HCT116 (cell line): ENCODE measurements around the gene IRF2. TPM values are rescaled to one million over a fixed set of nuclear protein-coding genes. Genes with fewer than 3 reads are reported as not detected.

ENCODE experiments used
- ATAC-seq: fragments of 200-7000 bp; cut with Tn5 transposase; 2 replicates; pipeline ENCODE4 v1.9.1; 2020; ENCODE audit warnings: mild to moderate bottlenecking, moderate library complexity
- BruUV-seq: library from RNA; stranded (reverse); fragments of 400-500 nt; replicated peaks from 2 replicates; lab custom pipeline; 2021; lab: Mats Ljungman, UMichigan
- CTCF ChIA-PET: fragments of 300-600 bp; sonication (Branson Sonifier 250); formaldehyde crosslinking; loops from one replicate; lab custom pipeline; 2021; ENCODE audit warnings: antibody characterized with exemption; lab: Charles Lee
- POLR2A ChIA-PET: fragments of 300-600, 350-600 bp; sonication (Branson Sonifier 250); formaldehyde crosslinking; loops from one replicate; lab custom pipeline; 2021; ENCODE audit warnings: antibody characterized with exemption; lab: Charles Lee
- RAD21 ChIA-PET, 2 experiments: fragments of 300-600 bp; sonication (Branson Sonifier 250); formaldehyde crosslinking; loops; one replicate each; lab custom pipeline; 2023; ENCODE audit warnings: low total read pairs in 2 of 2; ENCODE audit not compliant: uncharacterized antibody in 2 of 2, unreplicated experiment in 2 of 2, low non-redundant PET in 1 of 2; lab: Charles Lee
- DNase-seq: peaks from one replicate; pipeline ENCODE4 v3.0.0-alpha.2; 2010; ENCODE audit warnings: low read depth, low spot score
- H2AFZ ChIP-seq: fragments of 200-600 bp; shearing (Covaris generic), sonication (generic); 2 replicates; pipeline ENCODE4 v1.6.1; 2017; ENCODE audit warnings: low read depth, mixed run types, mixed read lengths, antibody characterized with exemption, low read length; ENCODE audit not compliant: poor library complexity, severe bottlenecking
- H3K27ac ChIP-seq: 2 replicates; pipeline ENCODE4 v1.5.1; 2012; ENCODE audit warnings: low read depth, low read length
- H3K27me3 ChIP-seq: fragments of 200-600 bp; sonication (generic); 2 replicates; pipeline ENCODE4 v1.6.1; 2016; ENCODE audit warnings: mixed run types, low read length, mixed read lengths; ENCODE audit not compliant: insufficient read depth
- H3K36me3 ChIP-seq, 2 experiments: fragments of 200-500 bp in 1 of 2; fragments of 200-600 bp in 1 of 2; sonication (Bioruptor generic) in 1 of 2; sonication (generic) in 1 of 2; 2 replicates each; pipeline versions ENCODE4 v1.5.1 to v1.6.1; 2014 to 2016; ENCODE audit warnings: low read length in 2 of 2, inconsistent platforms in 1 of 2, mixed read lengths in 1 of 2, mixed run types in 1 of 2; ENCODE audit not compliant: insufficient read depth in 2 of 2, control insufficient read depth in 1 of 2
- H3K4me1 ChIP-seq, 2 experiments: fragments of 200-600 bp in 1 of 2; sonication (generic) in 1 of 2; 2 replicates each; pipeline versions ENCODE4 v1.5.1 to v1.6.1; 2012 to 2017; ENCODE audit warnings: low read length in 2 of 2, inconsistent platforms in 1 of 2, mild to moderate bottlenecking in 1 of 2, mixed read lengths in 1 of 2, mixed run types in 1 of 2, moderate library complexity in 1 of 2; ENCODE audit not compliant: insufficient read depth in 2 of 2, control insufficient read depth in 1 of 2
- H3K4me2 ChIP-seq: fragments of 200-600 bp; sonication (generic); 2 replicates; pipeline ENCODE4 v1.6.1; 2017; ENCODE audit warnings: mixed run types, low read length, mixed read lengths
- H3K4me3 ChIP-seq, 2 experiments: fragments of 200-600 bp in 1 of 2; sonication (generic) in 1 of 2; replicated peaks in 1 of 2; 2 replicates each; pipeline ENCODE4 v1.5.1; 2011 to 2016; ENCODE audit warnings: low read length in 2 of 2, control low read depth in 1 of 2, low read depth in 1 of 2, mild to moderate bottlenecking in 1 of 2, mixed read lengths in 1 of 2, mixed run types in 1 of 2
- H3K79me2 ChIP-seq: fragments of 200-600 bp; sonication (generic); 2 replicates; pipeline ENCODE4 v1.6.1; 2017; ENCODE audit warnings: mild to moderate bottlenecking, mixed run types, low read length, moderate library complexity, mixed read lengths; ENCODE audit not compliant: insufficient read depth
- H3K9ac ChIP-seq: fragments of 200-600 bp; sonication (generic); 2 replicates; pipeline ENCODE4 v1.6.1; 2016; ENCODE audit warnings: low read length, mixed read lengths
- H3K9me2 ChIP-seq: fragments of 200-600 bp; sonication (generic), shearing (Covaris generic); 2 replicates; pipeline ENCODE4 v1.6.1; 2017; ENCODE audit warnings: mixed run types, mild to moderate bottlenecking, moderate library complexity; ENCODE audit not compliant: insufficient read depth
- H3K9me3 ChIP-seq, 2 experiments: fragments of 200-500 bp in 1 of 2; fragments of 200-600 bp in 1 of 2; sonication (Bioruptor generic) in 1 of 2; sonication (generic) in 1 of 2; 2 replicates each; pipeline ENCODE4 v1.6.1; 2014 to 2017; ENCODE audit warnings: low read length in 2 of 2, mixed read lengths in 2 of 2, inconsistent platforms in 1 of 2, low read depth in 1 of 2, mild to moderate bottlenecking in 1 of 2, mixed run types in 1 of 2, moderate library complexity in 1 of 2; ENCODE audit not compliant: control insufficient read depth in 1 of 2, insufficient read depth in 1 of 2
- H4K20me1 ChIP-seq: fragments of 200-600 bp; sonication (generic), shearing (Covaris generic); 2 replicates; pipeline ENCODE4 v1.6.1; 2017; ENCODE audit warnings: mixed run types, mild to moderate bottlenecking, moderate library complexity; ENCODE audit not compliant: insufficient read depth
- CEBPB ChIP-seq: IDR thresholded peaks from 2 replicates; pipeline ENCODE4 v1.6.1; 2012; ENCODE audit warnings: low read depth
- CTCF ChIP-seq, 3 experiments: fragments of 200-600 bp in 1 of 3; sonication (generic) in 1 of 3; IDR thresholded peaks in 2 of 3; conservative IDR thresholded peaks in 1 of 3; 2 replicates each; pipeline ENCODE4 v1.5.1; 2012 to 2017; ENCODE audit warnings: low read depth in 2 of 3, low read length in 2 of 3, antibody characterized with exemption in 1 of 3, borderline replicate concordance in 1 of 3, control low read depth in 1 of 3, mild to moderate bottlenecking in 1 of 3, mixed read lengths in 1 of 3, mixed run types in 1 of 3, moderate library complexity in 1 of 3; ENCODE audit not compliant: insufficient read depth in 1 of 3
- EGR1 ChIP-seq: IDR thresholded peaks from 2 replicates; pipeline ENCODE4 v1.6.1; 2012; ENCODE audit warnings: low read depth
- EZH2 ChIP-seq: fragments of 200-600 bp; sonication (generic); IDR thresholded peaks from 2 replicates; pipeline ENCODE4 v1.6.1; 2017; ENCODE audit warnings: antibody characterized with exemption, mixed run types
- FOSL1 ChIP-seq: IDR thresholded peaks from 2 replicates; pipeline ENCODE4 v1.6.1; 2012; ENCODE audit warnings: low read depth
- JUND ChIP-seq: IDR thresholded peaks from 2 replicates; pipeline ENCODE4 v1.6.1; 2012
- POLR2A ChIP-seq: IDR thresholded peaks from 2 replicates; pipeline ENCODE4 v1.7.0; 2011; ENCODE audit warnings: borderline replicate concordance; ENCODE audit not compliant: insufficient read depth, insufficient read length; ENCODE audit errors: extremely low read depth
- SIN3A ChIP-seq: IDR thresholded peaks from 2 replicates; pipeline ENCODE4 v1.6.1; 2012; ENCODE audit warnings: low read depth
- SRF ChIP-seq: IDR thresholded peaks from 2 replicates; pipeline ENCODE4 v1.6.1; 2012; ENCODE audit warnings: low read depth
- TCF7L2 ChIP-seq: IDR thresholded peaks from 2 replicates; pipeline ENCODE4 v1.7.0; 2011; ENCODE audit warnings: borderline replicate concordance, inconsistent platforms; ENCODE audit not compliant: insufficient read depth, insufficient read length; ENCODE audit errors: extremely low read depth
- YY1 ChIP-seq: IDR thresholded peaks from 2 replicates; pipeline ENCODE4 v1.6.1; 2011; ENCODE audit warnings: low read length, low read depth, moderate library complexity, mild to moderate bottlenecking; ENCODE audit not compliant: insufficient replicate concordance; ENCODE audit errors: extremely low read depth
- ZFX ChIP-seq: fragments of 450-650 bp; IDR thresholded peaks from 2 replicates; pipeline ENCODE4 v1.6.1; 2017
- ZNF274 ChIP-seq: fragments of 200-500 bp; sonication (Bioruptor generic); IDR thresholded peaks from 2 replicates; pipeline ENCODE4 v1.6.1; 2014; ENCODE audit warnings: mild to moderate bottlenecking, low read depth, low read length, inconsistent platforms
- intact Hi-C: fragments of 100-400 bp; cut with micrococcal nuclease; formaldehyde crosslinking; loops from 2 replicates; pipeline ENCODE4 v1.10.0; 2022
- total RNA-seq: library from RNA; stranded (reverse); gene quantifications from one replicate; pipeline ENCODE4 v1.2.1, GENCODE V29; 2021; ENCODE audit not compliant: unreplicated experiment

The IRF2 gene
- total RNA-seq, 1 experiment from 2014 or later = 10.6 TPM

- ChIA-PET POLR2A (interaction anchor here (1.1 kb wide), 1 partner anchor 10 kb away, joined by 3 read pairs; the partner anchor contains the start of gene IRF2), CTCF (no interaction called here), RAD21 (no interaction called here)
- Histone ChIP-seq H3K36me3 (no peaks in the 10 kb centered on the region), H3K27ac (no peak overlapping the region), H3K79me2 (no peaks in the 10 kb centered on the region), H3K4me2 (no peak overlapping the region), H3K4me1 (no peaks in the 10 kb centered on the region), H3K9me2 (no peaks in the 10 kb centered on the region), H2AFZ (no peak overlapping the region), H3K4me3 (no peak overlapping the region), H3K9ac (no peak overlapping the region), H3K9me3 (no peaks in the 10 kb centered on the region), H3K27me3 (no peaks in the 10 kb centered on the region), H4K20me1 (no peaks in the 10 kb centered on the region)
- TF ChIP-seq CEBPB = no peak
- no peak for TF ChIP-seq EZH2
- no peak for TF ChIP-seq YY1
- no peak for TF ChIP-seq FOSL1
- no peak for TF ChIP-seq TCF7L2
- no peak for TF ChIP-seq SIN3A
- DNase-seq = no peak
- intact Hi-C loops = loop anchor here (10.0 kb wide), 1 partner anchor 860 kb away; no protein-coding TSS in a partner anchor
- BruUV-seq = no TSS peak
- no peak for ATAC-seq
Measured at GRCh38 chr4:184464759-184465454, 9.4 kb downstream of the IRF2 start.

- no peak for TF ChIP-seq JUND
- TF ChIP-seq POLR2A = no peak
- TF ChIP-seq EZH2 = no peak
- no peak for TF ChIP-seq EGR1
- TF ChIP-seq CTCF (IDR thresholded peaks at IDR 0.05 in 2 of 3, conservative IDR thresholded peaks at IDR 0.05 in 1 of 3; ENCODE audit: borderline replicate concordance in 1 of 3, insufficient read depth in 1 of 3, low read depth in 2 of 3, low read length in 2 of 3) = no peak
- TF ChIP-seq SRF = no peak
- no peak for TF ChIP-seq ZNF274
- TF ChIP-seq SIN3A = no peak
- no peak for TF ChIP-seq ZFX
- DNase-seq = no peak
- H3K27ac ChIP-seq = no peak overlapping the region
- H4K20me1 ChIP-seq = no peaks in the 10 kb centered on the region
- H3K4me3 ChIP-seq = no peak overlapping the region
- intact Hi-C loops = loop anchor here (10.0 kb wide), 1 partner anchor 861 kb away; no protein-coding TSS in a partner anchor
- no peaks in the 10 kb centered on the region for H3K9me2 ChIP-seq
- CTCF ChIA-PET = no interaction called here
- ATAC-seq = no peak
- H3K27me3 ChIP-seq = no peaks in the 10 kb centered on the region
- H3K9me3 ChIP-seq = no peaks in the 10 kb centered on the region
- no peaks in the 10 kb centered on the region for H3K4me1 ChIP-seq
- H3K4me2 ChIP-seq = no peak overlapping the region
- BruUV-seq = no TSS peak
- POLR2A ChIA-PET = no interaction called here
- no peak overlapping the region for H2AFZ ChIP-seq
- H3K79me2 ChIP-seq = no peaks in the 10 kb centered on the region
- no peaks in the 10 kb centered on the region for H3K36me3 ChIP-seq
- RAD21 ChIA-PET = no interaction called here
- no peak overlapping the region for H3K9ac ChIP-seq
Measured at GRCh38 chr4:184463856-184464255, 10.5 kb downstream of the IRF2 start.
